NCI-H146 (cell line): ENCODE results near the gene MYEOV.

Source experiments
- DNase-seq: peaks from one replicate; lab custom pipeline; 2025; lab: John Stamatoyannopoulos, UW

The MYEOV gene

DNA sequence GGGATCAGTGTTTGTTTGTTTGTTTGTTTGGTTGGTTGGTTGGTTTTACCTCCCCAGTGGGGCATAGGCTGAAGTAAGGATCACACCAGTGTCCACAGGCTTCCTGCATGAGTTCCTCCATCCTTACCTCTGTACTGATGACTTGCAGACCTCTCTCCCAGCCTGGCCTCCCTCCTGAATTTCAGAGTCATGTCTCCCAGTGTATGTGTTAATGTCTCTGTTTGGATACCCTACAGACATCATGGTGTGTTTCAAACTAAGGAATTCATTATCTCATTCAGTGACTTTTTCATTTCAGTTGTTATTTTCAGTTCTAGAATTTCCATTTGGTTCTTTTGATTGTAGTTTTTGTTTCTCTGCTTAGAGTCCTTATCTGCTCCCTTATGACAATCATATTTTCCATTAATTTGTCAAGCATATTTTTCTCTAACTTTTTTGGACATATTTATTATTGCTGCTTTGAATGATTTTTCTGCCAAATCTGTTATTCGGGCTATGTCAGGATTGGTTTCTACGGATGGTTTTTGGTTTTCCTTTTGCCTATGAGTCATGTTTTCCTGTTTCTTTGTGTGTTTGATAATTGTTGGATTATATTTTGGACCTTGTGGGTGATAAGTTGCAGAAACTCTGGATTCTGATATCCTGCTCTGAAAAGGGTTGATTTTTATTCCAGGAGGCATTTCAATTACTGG, 23.6 kb downstream of the MYEOV start:
- DNase-seq: no peak

DNA sequence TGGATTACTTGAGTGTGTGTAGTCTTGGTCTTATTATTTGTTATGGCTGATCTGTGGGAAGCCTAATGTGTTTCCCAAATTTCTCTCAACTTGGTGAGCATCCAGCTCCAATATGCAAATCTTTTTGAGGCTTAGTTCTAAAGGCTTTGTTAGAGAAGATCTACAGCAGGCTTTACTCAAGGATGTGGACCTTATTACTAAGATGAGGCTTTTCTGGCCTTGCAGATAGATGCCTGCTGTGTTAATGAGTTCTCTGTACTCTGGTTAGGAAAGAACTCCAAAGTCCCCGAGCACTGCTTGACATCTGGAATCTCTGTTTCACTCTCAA, 24.1 kb downstream of the MYEOV start:
- DNase-seq: no peak

DNA sequence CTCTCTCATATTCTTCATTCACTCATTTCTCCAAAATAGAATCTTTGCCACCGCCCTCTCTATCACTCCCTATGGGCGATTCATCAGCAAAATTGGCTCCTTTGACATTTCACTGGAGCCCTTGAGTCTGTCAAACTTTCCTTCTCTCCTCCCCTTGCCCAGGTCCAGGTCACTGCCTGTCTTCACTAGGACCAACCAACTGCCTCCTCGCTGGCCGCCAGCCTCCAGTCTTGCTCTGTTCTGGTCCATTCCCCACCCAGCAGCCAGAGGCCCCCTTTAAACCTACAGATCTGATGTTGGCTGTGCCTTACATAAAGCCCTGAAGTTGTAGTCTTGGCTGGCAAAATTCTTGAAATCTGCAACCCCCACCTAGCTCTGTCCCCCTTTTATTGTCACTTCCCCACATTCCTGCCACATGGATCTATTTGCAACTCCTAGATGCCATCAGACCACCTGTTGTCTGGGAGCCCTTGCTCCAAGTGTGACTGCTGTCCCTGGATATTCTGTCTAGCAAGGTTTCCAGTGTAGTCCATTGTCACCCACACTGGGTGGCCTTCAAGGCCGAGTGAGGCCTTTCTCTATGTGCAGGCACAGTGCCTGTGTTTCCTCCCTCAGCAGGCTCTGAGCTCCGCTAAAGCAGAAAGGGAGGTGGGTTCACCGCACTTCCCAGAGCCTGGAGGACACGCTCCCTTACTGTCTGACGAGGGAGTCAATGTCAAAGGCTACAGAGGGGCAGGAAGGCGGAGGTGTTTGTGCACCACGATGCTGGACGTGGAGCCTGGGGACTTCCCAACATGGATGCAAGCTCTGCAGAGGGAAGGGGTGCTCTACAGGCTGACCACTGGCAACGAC, 25.5 kb downstream of the MYEOV start:
- no peak for DNase-seq

DNA sequence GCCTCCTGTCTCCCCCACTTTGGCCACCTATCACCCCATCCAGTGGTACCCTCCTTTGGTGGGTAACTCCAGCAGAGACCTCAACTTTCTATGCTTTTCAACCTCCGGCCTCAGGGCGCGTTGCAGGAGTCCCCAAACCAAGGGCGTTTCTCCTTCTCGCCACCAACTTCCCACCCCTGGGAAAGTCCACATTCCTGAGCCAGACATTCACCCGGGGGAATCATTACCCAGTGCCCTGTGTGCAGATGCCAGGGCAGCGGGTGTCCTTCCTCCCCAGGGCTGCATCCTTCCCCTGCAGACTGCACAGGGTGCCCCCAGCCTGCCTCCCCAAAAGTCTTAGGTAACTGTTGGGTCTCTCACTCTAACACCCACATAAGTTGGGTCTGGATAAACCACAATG, 26.4 kb downstream of the MYEOV start:
- no peak for DNase-seq

DNA sequence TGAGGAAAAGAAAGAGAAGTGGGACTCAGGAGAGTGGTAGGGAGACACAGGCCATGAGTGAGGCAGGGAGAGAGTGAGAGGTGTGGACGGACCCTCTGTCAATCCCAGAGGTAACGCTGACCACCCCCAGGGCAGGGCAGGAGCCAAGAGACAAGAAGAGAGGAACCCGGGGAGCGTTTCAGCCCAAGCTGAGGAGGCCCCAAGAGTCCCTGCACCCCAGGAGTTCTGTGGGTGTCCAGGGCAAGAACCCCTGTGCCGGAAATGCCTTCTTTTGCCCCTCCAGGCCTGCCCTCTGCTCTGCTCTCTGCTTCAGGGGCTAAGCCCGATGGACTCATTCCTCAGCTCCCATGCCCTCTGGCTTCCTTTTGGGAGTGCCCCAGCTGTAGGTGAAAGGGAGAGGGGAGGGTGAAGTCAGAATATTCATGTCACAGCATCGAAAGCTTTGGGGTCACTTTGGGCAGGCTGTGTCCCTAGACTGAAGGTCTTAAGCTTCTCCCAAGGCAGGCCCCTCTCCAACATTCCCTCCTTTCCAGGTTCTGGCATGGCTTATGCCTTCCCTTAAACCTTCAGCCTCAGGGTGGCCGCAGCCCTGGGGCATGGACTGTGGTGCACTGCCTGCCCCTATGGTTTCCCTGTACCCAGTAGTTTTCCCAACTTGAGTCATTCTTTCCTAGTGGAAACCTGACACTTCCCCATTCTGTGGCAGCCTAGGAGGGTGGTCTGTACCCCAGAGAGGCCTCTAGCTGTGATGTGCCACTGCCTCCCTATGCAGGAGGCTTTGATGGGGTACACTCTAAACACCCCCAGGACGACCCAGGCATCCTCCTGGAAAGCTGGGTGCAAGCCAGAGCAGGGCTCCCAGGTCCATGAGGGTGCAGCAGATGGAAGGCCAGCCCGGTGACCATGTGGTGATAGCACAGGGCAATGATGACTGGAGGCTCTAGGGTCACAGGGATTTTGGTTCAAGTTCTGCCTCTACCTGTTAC, 27.1 kb downstream of the MYEOV start:
- no peak for DNase-seq

DNA sequence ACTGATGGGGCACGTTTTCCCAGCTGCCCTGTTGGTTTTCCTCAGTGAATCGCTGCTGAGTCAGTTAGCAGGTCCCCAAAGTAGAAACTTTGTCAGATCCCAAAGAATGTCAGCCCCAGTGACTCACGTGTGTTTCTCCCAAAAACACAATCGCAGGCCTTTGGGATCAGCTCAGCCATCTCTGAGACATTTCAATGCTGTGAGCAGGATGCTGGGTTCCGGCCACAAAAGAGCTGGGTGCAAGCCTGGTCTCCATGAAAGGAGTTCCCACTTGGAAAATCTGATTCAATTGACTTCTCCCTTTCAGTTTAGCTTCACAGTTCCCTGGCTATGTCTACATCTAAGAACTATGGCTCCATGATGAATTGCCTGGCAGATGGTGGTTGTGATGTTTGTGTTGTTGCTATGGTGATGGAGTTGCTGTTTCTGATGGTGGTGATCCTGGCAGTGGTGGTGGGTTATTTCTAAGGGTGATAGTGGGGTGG, 28.0 kb downstream of the MYEOV start:
- no peak for DNase-seq

DNA sequence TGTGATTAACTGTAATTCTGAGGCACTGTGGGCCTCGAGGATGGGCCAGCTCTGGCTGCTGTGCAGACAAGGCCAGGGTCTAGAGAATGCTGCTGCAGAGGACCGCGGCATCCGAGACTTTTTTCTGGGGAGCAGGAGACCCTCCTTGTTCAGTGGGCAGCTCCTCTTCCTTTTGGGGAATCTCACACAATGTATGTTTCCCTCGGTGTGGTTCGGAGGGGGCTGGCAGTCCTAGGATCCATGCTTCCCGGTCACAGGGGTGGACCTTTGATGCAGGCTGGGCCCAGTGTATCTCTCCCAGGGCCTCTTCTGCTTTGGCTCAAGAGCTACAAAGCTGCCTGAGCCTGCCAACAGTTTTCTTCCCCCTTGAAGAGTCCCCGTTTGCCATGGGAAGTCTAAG, 31.5 kb downstream of the MYEOV start:
- no peak for DNase-seq

DNA sequence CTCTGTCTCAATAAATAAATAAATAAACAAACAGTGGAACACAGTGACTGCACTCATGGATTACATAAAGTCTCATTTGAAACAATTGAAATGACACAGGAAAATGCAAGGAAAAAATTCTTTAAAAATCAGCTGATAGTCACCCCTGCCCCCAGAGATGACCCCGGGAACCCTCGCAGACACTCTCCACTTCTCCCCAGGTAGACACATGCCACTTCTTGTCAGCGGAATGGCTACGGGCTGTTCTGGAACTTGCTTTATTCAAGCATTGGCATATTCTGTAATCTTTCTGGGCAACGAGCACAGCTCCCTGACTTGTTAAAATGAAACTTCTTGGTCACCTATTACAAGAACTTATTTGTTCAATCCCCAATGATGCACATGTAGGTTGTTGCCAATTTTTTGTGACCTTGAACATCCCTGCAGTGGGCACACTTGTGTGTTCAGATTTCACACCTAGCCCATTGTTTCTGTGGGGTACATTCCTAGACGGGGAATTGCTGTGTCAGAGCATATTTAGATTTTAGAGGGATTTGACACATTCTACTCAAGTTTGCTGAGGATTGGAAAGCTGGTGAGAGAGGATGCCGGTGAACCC, 32.8 kb downstream of the MYEOV start:
- DNase-seq: no peak

DNA sequence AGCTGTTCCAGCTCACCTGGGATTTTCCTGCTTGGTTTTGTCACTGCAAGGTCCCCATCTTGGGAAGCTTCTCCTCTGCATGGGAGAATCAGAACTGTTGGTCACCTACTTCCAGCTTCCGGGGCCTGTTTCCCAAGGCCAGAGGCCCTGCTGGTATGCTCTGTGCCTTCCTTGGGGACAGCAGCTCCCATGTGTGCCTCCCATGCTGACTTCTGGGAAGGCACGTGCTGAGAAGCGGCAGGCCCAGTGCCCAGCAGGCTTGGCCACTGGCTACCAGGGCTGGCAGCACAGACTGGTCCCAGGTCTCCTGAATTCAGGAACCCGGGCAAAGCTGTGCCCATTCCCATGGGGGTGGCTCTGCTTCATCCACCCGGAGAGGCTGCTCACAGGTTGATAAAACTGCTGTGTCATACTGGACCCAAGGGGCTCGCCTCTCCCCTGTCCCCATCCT, 33.8 kb downstream of the MYEOV start:
- DNase-seq: no peak

DNA sequence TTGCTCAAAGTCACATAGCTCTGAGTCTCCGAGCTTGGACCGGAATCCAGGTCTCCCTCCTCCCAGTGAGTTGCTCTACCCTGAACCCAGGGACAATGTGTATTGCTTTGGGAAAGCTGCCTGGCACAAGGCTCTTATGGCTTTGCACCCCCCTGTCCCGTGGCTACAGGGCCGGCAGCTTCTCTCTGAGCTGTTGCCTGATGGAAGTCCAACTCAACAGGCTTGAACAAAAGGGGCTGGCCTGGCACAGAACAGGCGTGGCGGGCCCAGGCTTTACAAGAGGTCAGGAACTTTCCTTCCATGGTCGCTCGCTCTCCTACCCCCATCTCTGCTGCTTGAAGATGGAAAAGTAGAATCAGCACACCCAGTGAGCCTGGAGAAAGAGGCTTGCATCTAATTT, 34.3 kb downstream of the MYEOV start:
- DNase-seq: no peak

DNA sequence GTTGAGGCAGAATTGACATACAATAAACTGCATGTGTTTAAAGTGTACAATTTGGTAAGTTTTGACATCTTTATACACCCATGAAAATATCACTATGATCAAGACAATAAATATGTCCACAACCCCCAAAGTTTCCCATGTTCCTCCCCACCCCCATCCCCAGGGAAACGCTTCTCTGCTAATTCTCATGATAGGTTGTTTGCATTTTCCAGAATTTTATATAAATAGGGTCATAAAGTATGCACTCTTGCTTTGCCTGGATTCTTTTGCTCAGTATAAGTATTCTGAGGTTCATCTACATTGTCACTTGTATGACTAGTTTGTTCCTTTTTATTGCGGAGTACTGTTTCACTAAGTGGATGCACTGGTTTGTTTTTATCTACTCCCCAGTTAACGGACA, 35.6 kb downstream of the MYEOV start:
- no peak for DNase-seq

DNA sequence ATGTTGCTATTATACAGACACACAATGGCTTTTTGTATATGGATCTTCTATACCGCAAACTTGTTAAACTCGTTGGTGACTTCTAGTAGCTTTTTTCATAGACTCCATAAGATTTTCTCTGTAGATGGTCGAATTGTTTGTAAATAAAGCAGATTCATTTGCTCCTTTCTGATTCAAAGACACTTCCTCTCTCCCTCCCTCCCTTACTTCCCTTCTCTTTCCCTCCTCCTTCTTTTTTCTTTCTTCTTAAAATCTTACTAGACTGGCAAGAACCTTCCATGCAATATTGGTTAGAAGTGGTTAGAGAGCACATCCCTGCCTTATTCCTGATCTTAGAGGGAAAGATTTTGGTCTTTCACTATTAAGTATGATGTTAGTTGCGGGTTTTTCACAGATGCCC, 36.4 kb downstream of the MYEOV start:
- no peak for DNase-seq

DNA sequence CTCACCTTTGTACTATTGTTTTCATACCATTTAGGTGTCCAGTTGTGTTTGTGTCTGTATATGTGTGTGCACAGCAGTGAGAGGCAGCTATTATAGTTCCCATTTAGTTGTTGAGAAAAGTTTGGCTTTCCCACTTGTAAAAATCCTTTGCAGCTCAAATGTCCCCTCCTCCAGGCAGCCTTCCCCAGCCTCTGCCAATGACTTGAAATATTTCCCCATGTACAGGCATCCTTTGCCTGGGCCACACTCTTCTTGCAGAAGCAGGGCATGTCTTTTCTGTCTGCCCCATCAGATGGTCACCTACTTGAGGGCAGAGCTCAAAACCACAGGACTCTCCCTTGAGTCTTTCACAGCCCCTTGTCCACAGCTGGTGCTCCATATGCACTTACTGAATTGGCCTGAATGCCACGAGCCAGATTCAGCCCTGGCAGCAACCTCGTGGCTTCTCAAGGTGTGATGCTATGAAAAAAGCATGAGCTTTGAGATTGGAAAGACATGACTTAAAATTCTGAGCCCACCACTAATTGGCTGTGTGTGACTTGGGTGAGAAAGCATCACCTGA, 39.3 kb downstream of the MYEOV start:
- no peak for DNase-seq

DNA sequence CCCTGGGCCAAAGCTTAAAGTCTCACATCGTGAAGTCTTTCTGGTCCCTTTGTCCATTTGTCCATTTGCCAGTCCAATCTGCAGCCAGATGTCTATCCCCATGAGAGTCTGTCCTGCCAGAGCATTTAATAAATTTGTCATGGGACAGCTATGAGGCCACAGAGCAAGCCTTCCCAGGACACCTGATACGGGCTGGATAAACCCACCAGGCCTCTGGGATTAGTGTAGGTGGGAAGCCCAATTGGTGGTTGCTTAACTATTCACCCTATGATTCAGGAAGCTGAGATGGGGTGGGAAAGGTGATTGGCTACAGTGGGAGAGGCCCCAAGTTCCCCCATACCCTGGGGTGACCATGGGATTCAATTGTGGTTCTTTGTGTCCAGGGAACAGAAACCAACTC, 39.9 kb downstream of the MYEOV start:
- no peak for DNase-seq

DNA sequence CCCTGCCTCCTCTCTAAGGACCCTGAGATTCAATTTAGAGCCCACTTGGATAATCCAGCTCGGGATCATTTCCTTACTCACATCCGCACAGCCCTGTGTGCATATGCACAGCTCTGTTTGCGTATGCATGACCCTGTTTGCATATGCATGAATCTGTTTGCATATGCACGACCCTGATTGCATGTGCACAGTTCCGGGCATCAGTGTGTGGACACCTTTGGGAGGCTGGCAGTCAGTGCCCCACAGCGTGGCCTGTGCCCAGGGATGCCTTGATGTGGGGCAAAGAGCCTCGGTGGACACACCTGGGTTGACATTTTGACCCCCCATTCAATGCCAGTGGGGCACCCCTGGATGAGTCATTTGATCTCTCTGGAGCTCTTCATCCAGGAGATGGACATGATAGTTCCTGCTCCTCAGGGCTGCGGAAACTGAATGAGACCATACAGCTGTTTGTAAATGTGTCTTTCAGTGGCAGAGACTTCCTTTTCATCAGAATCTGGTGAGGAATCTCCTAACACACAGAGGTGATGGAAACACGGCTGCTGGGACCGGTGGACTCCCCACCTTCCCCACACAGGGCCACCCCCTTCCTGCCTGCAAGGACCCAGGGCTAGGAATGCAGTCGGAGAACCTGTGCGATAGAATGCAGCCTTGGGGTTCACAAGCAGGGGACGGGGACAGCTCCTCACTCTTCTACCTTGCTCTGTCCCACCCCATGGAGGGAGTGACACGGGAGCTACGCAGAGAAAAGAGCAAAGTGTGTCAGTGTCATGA, 41.2 kb downstream of the MYEOV start:
- DNase-seq: no peak

DNA sequence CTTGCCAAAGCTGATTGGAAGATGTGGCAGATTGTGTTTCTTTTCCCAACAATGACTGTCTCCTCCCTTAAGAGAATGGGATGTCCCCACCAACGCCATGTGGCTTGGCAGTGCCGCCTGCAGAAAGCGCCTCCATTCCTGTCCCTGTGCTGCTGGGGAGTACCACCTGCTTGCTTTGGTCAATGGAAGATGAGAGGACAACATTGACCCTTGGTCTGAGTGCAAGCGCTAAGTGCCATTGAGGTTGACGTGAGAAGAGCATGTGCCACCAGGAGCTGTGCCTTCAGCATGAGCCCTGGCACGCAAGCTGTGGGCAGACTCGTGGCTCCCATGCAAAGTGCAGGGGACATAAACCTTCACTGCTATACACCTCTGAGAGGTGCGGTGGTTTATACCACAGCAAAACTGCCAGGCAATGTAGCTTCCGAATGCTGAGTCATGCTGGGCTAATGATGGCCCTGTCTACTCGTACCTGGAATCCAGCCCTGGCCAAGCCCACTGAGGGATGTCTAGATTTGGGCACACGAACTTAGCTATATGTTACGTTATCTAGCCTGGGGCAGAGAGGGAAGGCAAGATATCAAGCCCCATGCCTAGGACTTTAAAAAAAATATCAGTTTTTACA, 41.9 kb downstream of the MYEOV start:
- no peak for DNase-seq

DNA sequence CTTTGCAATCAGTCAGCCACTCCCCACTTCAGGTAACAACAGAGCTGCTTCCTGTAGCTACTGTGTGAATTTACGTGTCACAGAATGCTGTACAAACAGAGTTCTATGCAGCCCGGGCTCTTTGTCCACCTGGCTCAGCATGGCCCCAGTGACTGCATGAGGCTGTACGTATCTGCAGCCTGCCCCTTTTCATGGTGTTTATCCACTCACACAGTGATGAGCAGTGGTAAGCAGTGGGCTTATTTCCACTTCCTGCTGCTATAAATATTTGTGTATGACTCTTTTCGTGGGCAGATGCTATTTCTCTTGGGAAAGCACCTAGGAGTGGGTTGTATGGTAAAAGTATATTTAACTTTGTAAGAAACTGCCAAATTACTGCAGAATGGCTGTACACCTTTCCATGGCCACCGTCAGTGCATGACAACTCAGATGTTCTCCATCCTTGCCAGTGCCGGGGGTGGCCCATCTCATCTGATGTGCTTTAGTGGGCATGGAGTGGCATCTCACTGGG, 43.3 kb downstream of the MYEOV start:
- no peak for DNase-seq

DNA sequence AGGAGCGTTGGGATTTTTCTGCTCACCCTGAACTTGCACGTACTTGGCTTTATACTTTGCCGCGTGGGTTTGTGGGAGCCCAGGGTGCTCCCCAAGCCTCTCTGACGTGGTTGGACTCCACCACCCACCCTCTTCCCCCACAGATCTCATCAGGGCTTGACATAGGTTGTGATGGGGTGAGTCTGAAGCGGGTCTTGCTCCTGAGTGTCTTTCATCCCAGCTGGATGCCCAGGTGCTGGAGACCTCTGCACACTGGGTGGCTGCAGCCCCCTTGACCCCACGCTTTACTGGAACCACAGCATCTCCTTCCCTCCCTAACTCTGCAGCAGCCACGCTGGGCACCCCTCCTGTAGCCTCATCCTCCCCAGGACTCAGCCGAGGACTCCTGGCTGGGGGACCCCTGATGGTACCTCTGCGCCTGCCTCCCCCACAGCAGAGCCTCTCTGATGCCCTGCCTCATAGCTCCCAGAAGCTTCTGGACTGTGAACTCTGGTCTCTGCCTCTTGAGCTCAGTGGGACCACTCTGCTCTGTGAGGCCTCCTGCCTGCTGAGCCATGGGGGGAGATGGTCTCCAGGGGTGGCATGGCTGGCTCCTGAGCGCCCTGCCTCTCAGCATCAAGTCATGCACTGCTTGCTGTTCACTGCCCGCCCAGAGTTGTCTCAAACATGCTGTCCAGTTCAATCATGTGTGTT, 45.2 kb downstream of the MYEOV start:
- DNase-seq: no peak

DNA sequence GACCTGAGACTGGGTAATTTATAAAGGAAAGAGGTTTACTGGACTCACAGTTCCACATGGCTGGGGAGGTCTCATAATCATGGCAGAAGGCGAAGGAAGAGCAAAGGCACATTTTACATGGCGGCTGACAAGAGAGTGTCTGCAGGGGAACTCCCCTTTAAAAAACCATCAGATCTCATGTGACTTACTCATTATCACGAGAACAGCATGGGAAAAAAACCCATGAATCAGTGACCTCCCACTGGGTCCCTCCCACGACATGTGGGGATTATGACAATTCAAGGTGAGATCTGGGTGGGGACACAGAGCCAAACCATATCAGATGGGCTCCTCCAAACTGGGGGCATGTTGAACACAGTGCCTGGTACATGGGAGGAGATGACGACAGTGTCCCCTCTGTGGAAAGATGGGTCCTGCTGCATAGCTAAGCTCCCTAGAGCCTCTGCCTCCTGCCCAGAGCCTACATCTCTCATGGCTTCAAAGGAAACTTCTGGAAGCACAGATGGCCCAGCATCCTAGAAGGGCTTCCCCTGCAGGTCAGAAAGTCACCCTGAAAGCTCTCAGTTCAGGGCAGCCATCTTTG, 46.1 kb downstream of the MYEOV start:
- DNase-seq: no peak
